Gastroesophageal sphincter (tissue), 4 donors: ENCODE measurements around the gene APOLD1. TPM values are rescaled to one million over a fixed set of nuclear protein-coding genes. Genes with fewer than 3 reads are reported as not detected.

Experiments
- ATAC-seq: fragments of 150-250 bp; one replicate; pipeline ENCODE4 v1.9.1; 2016; ENCODE audit warnings: mild to moderate bottlenecking, moderate library complexity
- H3K27ac ChIP-seq, 4 donors: fragments of 200-600 bp; sonication (generic) in 3 of 4; 1 replicate in 3 of 4; 2 replicates in 1 of 4; pipeline ENCODE4 v1.5.1; 2016 to 2019
- H3K27me3 ChIP-seq: fragments of 200-600 bp; sonication (generic); one replicate; pipeline ENCODE4 v1.5.1; 2019
- H3K36me3 ChIP-seq, 2 donors: fragments of 200-600 bp; sonication (generic); one replicate each; pipeline ENCODE4 v1.5.1; 2019; ENCODE audit warnings: control low read depth in 1 of 2
- H3K4me1 ChIP-seq, 3 donors: fragments of 200-600 bp; sonication (generic); 1 replicate in 2 of 3; 2 replicates in 1 of 3; pipeline ENCODE4 v1.5.1; 2016 to 2019; ENCODE audit warnings: control low read depth in 2 of 3
- H3K4me3 ChIP-seq, 2 donors: fragments of 200-600 bp; sonication (generic); one replicate each; pipeline ENCODE4 v1.5.1; 2019; ENCODE audit warnings: mild to moderate bottlenecking in 1 of 2, moderate library complexity in 1 of 2
- H3K9me3 ChIP-seq, 3 donors: fragments of 200-600 bp; sonication (generic); one replicate each; pipeline ENCODE4 v1.5.1; 2017 to 2019; ENCODE audit warnings: control low read depth in 2 of 3
- CTCF ChIP-seq, 4 experiments: fragments of 200-600 bp in 2 of 4; fragments of 450-650 bp in 2 of 4; sonication (generic) in 1 of 4; IDR thresholded peaks; one replicate each; pipeline ENCODE4 v1.5.1; 2017 to 2019; ENCODE audit warnings: antibody characterized with exemption in 4 of 4, mild to moderate bottlenecking in 2 of 4, moderate library complexity in 2 of 4
- EP300 ChIP-seq: sonication (generic); formaldehyde crosslinking; IDR thresholded peaks from one replicate; pipeline ENCODE4 v1.6.1; 2017; ENCODE audit warnings: antibody characterized with exemption, mild to moderate bottlenecking
- POLR2A ChIP-seq, 2 donors: fragments of 450-650 bp; IDR thresholded peaks; one replicate each; pipeline ENCODE4 v1.6.1; 2017; ENCODE audit warnings: antibody characterized with exemption in 2 of 2, mild to moderate bottlenecking in 2 of 2, moderate library complexity in 1 of 2
- POLR2AphosphoS5 ChIP-seq: sonication (generic); formaldehyde crosslinking; IDR thresholded peaks from one replicate; pipeline ENCODE4 v1.6.1; 2017; ENCODE audit warnings: antibody characterized with exemption
- WGBS, 2 donors: methylation state at CpG; one replicate each; pipeline ENCODE4 v1.1.5; 2018; ENCODE audit warnings: low coverage in 1 of 2; 5-methylcytosine and 5-hydroxymethylcytosine counted together
- total RNA-seq, 4 donors: library from RNA; depleted of rRNA; stranded (reverse); fragments of >200 nt; gene quantifications; one replicate each; pipeline ENCODE4 v1.1.0, GENCODE V29; 2016

Gene APOLD1
- total RNA-seq, 4 donors from 2014 or later = 16.2 to 33.4 (median 22.8) TPM

GRCh38 chr12:12755923-12756322 is 29.5 kb upstream of the APOLD1 start:
- no peak for ATAC-seq

GRCh38 chr12:12757121-12757520 is 28.3 kb upstream of the APOLD1 start:
- 92% methylated on average over 2 of the region's 2 CpGs; no CpG with 5 or more reads in 1 of the 2 donors for WGBS, 2 donors
- ATAC-seq = no peak
- no peak overlapping the region for H3K4me3 ChIP-seq
- H3K9me3 ChIP-seq = no peaks in the 10 kb centered on the region
- no peaks in the 10 kb centered on the region for H3K36me3 ChIP-seq
- H3K27me3 ChIP-seq = no peaks in the 10 kb centered on the region
- TF ChIP-seq CTCF (IDR thresholded peaks at IDR 0.05) = no peak
- TF ChIP-seq EP300 = no peak
- no peak for TF ChIP-seq POLR2A (IDR thresholded peaks at IDR 0.05)
- no peak for TF ChIP-seq POLR2AphosphoS5
- no peaks in the 10 kb centered on the region for H3K4me1 ChIP-seq
- H3K27ac ChIP-seq = no peak overlapping the region

More at GRCh38 chr12:12755923-12756322, 29.5 kb upstream of the APOLD1 start:
- no peak overlapping the region for H3K4me3 ChIP-seq
- no peaks in the 10 kb centered on the region for H3K9me3 ChIP-seq
- WGBS, 2 donors = 68 to 75% methylated on average over 4 to 5 of the region's 5 CpGs
- no peak for TF ChIP-seq POLR2A (IDR thresholded peaks at IDR 0.05)
- TF ChIP-seq POLR2AphosphoS5 = no peak
- TF ChIP-seq EP300 = no peak
- TF ChIP-seq CTCF (IDR thresholded peaks at IDR 0.05) = no peak
- H3K27me3 ChIP-seq = no peaks in the 10 kb centered on the region
- H3K4me1 ChIP-seq = no peaks in the 10 kb centered on the region
- H3K36me3 ChIP-seq = no peaks in the 10 kb centered on the region
- no peak overlapping the region for H3K27ac ChIP-seq

GRCh38 chr12:12759234-12759915 is 26.1 kb upstream of the APOLD1 start:
- Histone ChIP-seq H3K9me3 (no peaks in the 10 kb centered on the region), H3K27ac (no peak overlapping the region), H3K4me3 (no peak overlapping the region), H3K36me3 (no peaks in the 10 kb centered on the region), H3K27me3 (no peaks in the 10 kb centered on the region), H3K4me1 (no peaks in the 10 kb centered on the region)
- no peak for TF ChIP-seq CTCF (IDR thresholded peaks at IDR 0.05)
- TF ChIP-seq EP300 = no peak
- TF ChIP-seq POLR2AphosphoS5 = no peak
- TF ChIP-seq POLR2A (IDR thresholded peaks at IDR 0.05) = no peak
- no peak for ATAC-seq
- 92 to 93% methylated on average over 3 to 7 of the region's 7 CpGs for WGBS, 2 donors

- no peak for ATAC-seq
- H3K4me3 ChIP-seq = no peak overlapping the region
- TF ChIP-seq POLR2A (IDR thresholded peaks at IDR 0.05) = no peak
- TF ChIP-seq EP300 = no peak
- TF ChIP-seq CTCF (IDR thresholded peaks at IDR 0.05) = no peak
- no peak for TF ChIP-seq POLR2AphosphoS5
- H3K36me3 ChIP-seq = no peaks in the 10 kb centered on the region
- no peaks in the 10 kb centered on the region for H3K4me1 ChIP-seq
- no peak overlapping the region for H3K27ac ChIP-seq
- H3K9me3 ChIP-seq = peaks cover 0 to 2% (median 0%) of the 10 kb centered on the region in 3 donors
- no peaks in the 10 kb centered on the region for H3K27me3 ChIP-seq
Observed at GRCh38 chr12:12764824-12765223, 20.6 kb upstream of the APOLD1 start.

GRCh38 chr12:12770262-12770661 is 15.2 kb upstream of the APOLD1 start:
- no peak for ATAC-seq
- no peaks in the 10 kb centered on the region for H3K36me3 ChIP-seq
- TF ChIP-seq POLR2AphosphoS5 (no peak), CTCF (IDR thresholded peaks at IDR 0.05) (no peak), EP300 (no peak), POLR2A (IDR thresholded peaks at IDR 0.05) (no peak)
- peaks cover 0 to 6% (median 0%) of the 10 kb centered on the region in 3 donors for H3K9me3 ChIP-seq
- no peak overlapping the region for H3K4me3 ChIP-seq
- H3K27ac ChIP-seq = no peak overlapping the region
- H3K4me1 ChIP-seq = no peaks in the 10 kb centered on the region
- H3K27me3 ChIP-seq = no peaks in the 10 kb centered on the region
- 87 to 100% methylated on average over 4 to 6 of the region's 6 CpGs for WGBS, 2 donors
